H9 (cell line): Measurements from ENCODE around the gene CNNM2. TPM values are rescaled to one million over a fixed set of nuclear protein-coding genes. Genes with fewer than 3 reads are reported as not detected.

Experiments
- DNase-seq: peaks from one replicate; pipeline ENCODE4 v3.0.0-alpha.2; 2017
- H2AFZ ChIP-seq: one replicate; pipeline ENCODE4 v1.6.1; 2013; ENCODE audit warnings: mild to moderate bottlenecking, low read length, control low read depth, moderate library complexity
- H2AK5ac ChIP-seq: 2 replicates; pipeline ENCODE4 v1.6.1; 2013; ENCODE audit warnings: low read length, control low read depth, mixed read lengths; ENCODE audit not compliant: insufficient read length
- H2BK120ac ChIP-seq: one replicate; pipeline ENCODE4 v1.6.1; 2013; ENCODE audit warnings: low read depth, mild to moderate bottlenecking, low read length, control low read depth, inconsistent platforms; ENCODE audit not compliant: poor library complexity, severe bottlenecking
- H2BK12ac ChIP-seq: 2 replicates; pipeline ENCODE4 v1.6.1; 2013; ENCODE audit warnings: low read length, control low read depth, mixed read lengths, low read depth; ENCODE audit not compliant: insufficient read length
- H2BK15ac ChIP-seq: 2 replicates; pipeline ENCODE4 v1.6.1; 2013; ENCODE audit warnings: low read depth, low read length, control low read depth
- H2BK20ac ChIP-seq: one replicate; pipeline ENCODE4 v1.6.1; 2013; ENCODE audit warnings: low read depth, mild to moderate bottlenecking, low read length, control low read depth, inconsistent platforms; ENCODE audit not compliant: poor library complexity, severe bottlenecking
- H2BK5ac ChIP-seq: 2 replicates; pipeline ENCODE4 v1.6.1; 2013; ENCODE audit warnings: low read length, control low read depth, mixed read lengths; ENCODE audit not compliant: insufficient read length
- H3K14ac ChIP-seq: 2 replicates; pipeline ENCODE4 v1.6.1; 2013; ENCODE audit warnings: low read length, control low read depth; ENCODE audit not compliant: insufficient read depth
- H3K18ac ChIP-seq: 2 replicates; pipeline ENCODE4 v1.6.1; 2013; ENCODE audit warnings: low read depth, mild to moderate bottlenecking, mixed read lengths, low read length, control low read depth; ENCODE audit not compliant: insufficient read length
- H3K23ac ChIP-seq: 2 replicates; pipeline ENCODE4 v1.6.1; 2013; ENCODE audit warnings: low read length, control low read depth, mixed read lengths, low read depth; ENCODE audit not compliant: insufficient read length
- H3K23me2 ChIP-seq: 2 replicates; pipeline ENCODE4 v1.6.1; 2013; ENCODE audit warnings: low read depth, mild to moderate bottlenecking, mixed read lengths, low read length, control low read depth; ENCODE audit not compliant: insufficient read length, poor library complexity, severe bottlenecking
- H3K27ac ChIP-seq: 2 replicates; pipeline ENCODE4 v1.5.1; 2013; ENCODE audit warnings: low read length, control low read depth, mixed read lengths, low read depth; ENCODE audit not compliant: insufficient read length
- H3K27me3 ChIP-seq: 2 replicates; pipeline ENCODE4 v1.6.1; 2013; ENCODE audit warnings: low read length, control low read depth, inconsistent platforms; ENCODE audit not compliant: insufficient read depth
- H3K4ac ChIP-seq: 2 replicates; pipeline ENCODE4 v1.6.1; 2013; ENCODE audit warnings: low read depth, mild to moderate bottlenecking, control low read depth, inconsistent platforms, low read length, moderate library complexity
- H3K4me1 ChIP-seq: 2 replicates; pipeline ENCODE4 v1.6.1; 2013; ENCODE audit warnings: low read length, control low read depth, inconsistent platforms; ENCODE audit not compliant: insufficient read depth
- H3K4me2 ChIP-seq: 2 replicates; pipeline ENCODE4 v1.6.1; 2013; ENCODE audit warnings: low read length, control low read depth, mixed read lengths; ENCODE audit not compliant: insufficient read length, insufficient read depth
- H3K56ac ChIP-seq: 2 replicates; pipeline ENCODE4 v1.6.1; 2013; ENCODE audit warnings: low read depth, mild to moderate bottlenecking, mixed read lengths, low read length, control low read depth; ENCODE audit not compliant: insufficient read length
- H3K79me1 ChIP-seq: 2 replicates; pipeline ENCODE4 v1.6.1; 2013; ENCODE audit warnings: low read depth, mild to moderate bottlenecking, moderate library complexity, low read length, control low read depth, inconsistent platforms; ENCODE audit not compliant: insufficient read depth, poor library complexity, severe bottlenecking
- H3K79me2 ChIP-seq: 2 replicates; pipeline ENCODE4 v1.6.1; 2013; ENCODE audit warnings: low read length, control low read depth, inconsistent platforms; ENCODE audit not compliant: insufficient read depth
- H3K9ac ChIP-seq: 2 replicates; pipeline ENCODE4 v1.6.1; 2013; ENCODE audit warnings: low read length, control low read depth, mixed read lengths; ENCODE audit not compliant: insufficient read length; ENCODE audit errors: extremely low read depth
- H3K9me3 ChIP-seq: one replicate; pipeline ENCODE4 v1.6.1; 2013; ENCODE audit warnings: low read depth, low read length, inconsistent platforms; ENCODE audit not compliant: control insufficient read depth
- H3T11ph ChIP-seq: one replicate; pipeline ENCODE4 v1.6.1; 2013; ENCODE audit warnings: mild to moderate bottlenecking, low read length, control low read depth, inconsistent platforms
- H4K20me1 ChIP-seq: one replicate; pipeline ENCODE4 v1.6.1; 2013; ENCODE audit not compliant: control insufficient read depth, insufficient read length, insufficient read depth
- H4K5ac ChIP-seq: 2 replicates; pipeline ENCODE4 v1.6.1; 2013; ENCODE audit warnings: low read depth, mild to moderate bottlenecking, mixed read lengths, low read length, control low read depth; ENCODE audit not compliant: insufficient read length
- H4K8ac ChIP-seq: replicated peaks from 2 replicates; pipeline ENCODE4 v1.6.1; 2013; ENCODE audit warnings: low read length, control low read depth, mixed read lengths, low read depth; ENCODE audit not compliant: insufficient read length
- H4K91ac ChIP-seq: 2 replicates; pipeline ENCODE4 v1.6.1; 2013; ENCODE audit warnings: low read depth, mild to moderate bottlenecking, moderate library complexity, mixed read lengths, low read length, control low read depth; ENCODE audit not compliant: insufficient read length
- H3K27ac Mint-ChIP-seq, 3 experiments: 2 replicates in 2 of 3; 3 replicates in 1 of 3; pipeline ENCODE4 v1.8.0; 2020 to 2021; ENCODE audit warnings: mixed read lengths in 3 of 3, mild to moderate bottlenecking in 1 of 3, moderate library complexity in 1 of 3
- H3K27me3 Mint-ChIP-seq: 2 replicates; pipeline ENCODE4 v1.8.0; 2021; ENCODE audit warnings: low read depth, mild to moderate bottlenecking, moderate library complexity, mixed read lengths
- H3K36me3 Mint-ChIP-seq, 3 experiments: 2 replicates in 2 of 3; 3 replicates in 1 of 3; pipeline ENCODE4 v1.8.0; 2020 to 2021; ENCODE audit warnings: low read depth in 3 of 3, mixed read lengths in 3 of 3; ENCODE audit not compliant: insufficient read depth in 1 of 3
- H3K4me1 Mint-ChIP-seq, 2 experiments: 2 replicates each; pipeline ENCODE4 v1.8.0; 2020; ENCODE audit warnings: mixed read lengths in 2 of 2
- H3K4me3 Mint-ChIP-seq, 2 experiments: 2 replicates in 1 of 2; 3 replicates in 1 of 2; pipeline ENCODE4 v1.8.0; 2020 to 2021; ENCODE audit warnings: mild to moderate bottlenecking in 2 of 2, mixed read lengths in 2 of 2, moderate library complexity in 1 of 2
- H3K9me3 Mint-ChIP-seq, 2 experiments: 2 replicates in 1 of 2; 3 replicates in 1 of 2; pipeline ENCODE4 v1.8.0; 2020; ENCODE audit warnings: mild to moderate bottlenecking in 2 of 2, mixed read lengths in 2 of 2, moderate library complexity in 1 of 2
- CTCF ChIP-seq: fragments of 200-600 bp; sonication (generic); conservative IDR thresholded peaks from 3 replicates; pipeline ENCODE4 v1.8.0; 2021; ENCODE audit warnings: antibody characterized with exemption, mild to moderate bottlenecking
- WGBS: extraction: QIAGEN DNeasy Blood & Tissue Kit; methylation state at CpG from one replicate; pipeline ENCODE4 v1.1.7; 2013; ENCODE audit warnings: missing lambda C conversion rate, low lambda C conversion rate, mixed read lengths; ENCODE audit not compliant: insufficient read length; ENCODE audit errors: extremely low coverage; 5-methylcytosine and 5-hydroxymethylcytosine counted together
- total RNA-seq: library from RNA; stranded (reverse); gene quantifications from 2 replicates; pipeline ENCODE4 v1.2.1, GENCODE V29; 2021

CNNM2 gene
- total RNA-seq, 1 experiment from 2014 or later, result 17.5 TPM

DNA sequence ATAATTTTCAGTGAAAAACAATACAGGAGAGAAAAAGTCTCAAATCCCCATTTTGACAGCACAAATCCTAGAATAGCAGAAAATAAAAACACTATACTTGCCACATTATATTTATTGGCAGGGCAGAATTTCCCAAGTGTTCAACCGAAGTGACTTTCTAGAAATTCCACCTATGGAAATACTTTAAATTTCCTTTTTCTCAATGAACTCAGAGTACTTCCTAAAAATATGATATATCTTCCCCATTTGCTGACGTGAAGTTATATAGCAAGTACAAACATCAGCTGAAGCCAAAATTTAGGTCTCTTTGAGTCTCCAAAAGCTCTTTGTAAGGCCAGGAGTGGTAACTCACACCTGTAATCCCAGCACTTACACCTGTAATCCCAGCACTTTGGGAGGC lies 191.7 kb downstream of the CNNM2 start:
- H3K9me3 Mint-ChIP-seq, result peaks cover 0 to 3% of the 10 kb centered on the region in 2 experiments; a peak in 2 of 5 replicates
- WGBS, result no CpG with 5 or more reads among the region's 2 CpGs
- no peak for DNase-seq
- no peaks in the 10 kb centered on the region for H3K23me2 ChIP-seq
- no peak overlapping the region for H3K27ac Mint-ChIP-seq
- H3K36me3 Mint-ChIP-seq, result peaks cover 0 to 7% (median 0%) of the 10 kb centered on the region in 3 experiments; a peak in 4 of 7 replicates
- H3K4me1 Mint-ChIP-seq, result peaks cover 17 to 24% of the 10 kb centered on the region in 2 experiments
- H3K27ac ChIP-seq, result no peak overlapping the region
- H3K23ac ChIP-seq, result no peak overlapping the region
- no peaks in the 10 kb centered on the region for H3K27me3 Mint-ChIP-seq
- no peak overlapping the region for H3K18ac ChIP-seq
- H4K20me1 ChIP-seq, result no peaks in the 10 kb centered on the region
- no peak overlapping the region for H2BK120ac ChIP-seq
- TF ChIP-seq CTCF, result no peak
- H3K9me3 ChIP-seq, result no peaks in the 10 kb centered on the region
- no peak overlapping the region for H3K4me2 ChIP-seq
- no peak overlapping the region for H4K91ac ChIP-seq
- no peak overlapping the region for H3K14ac ChIP-seq
- no peak overlapping the region for H2AK5ac ChIP-seq
- no peak overlapping the region for H3K9ac ChIP-seq
- H2BK5ac ChIP-seq, result no peak overlapping the region
- no peaks in the 10 kb centered on the region for H3K4me1 ChIP-seq
- no peak overlapping the region for H2BK15ac ChIP-seq
- no peaks in the 10 kb centered on the region for H3K27me3 ChIP-seq
- H3K4me3 Mint-ChIP-seq, result no peak overlapping the region
- H2AFZ ChIP-seq, result no peak overlapping the region
- no peak overlapping the region for H3K56ac ChIP-seq
- no peak overlapping the region for H2BK12ac ChIP-seq
- no peaks in the 10 kb centered on the region for H3K79me1 ChIP-seq
- no peaks in the 10 kb centered on the region for H3K79me2 ChIP-seq
- H3T11ph ChIP-seq, result no peak overlapping the region
- H4K8ac ChIP-seq, result no peak overlapping the region
- H4K5ac ChIP-seq, result no peak overlapping the region
- H2BK20ac ChIP-seq, result no peak overlapping the region
- no peak overlapping the region for H3K4ac ChIP-seq
